IMR-90 (cell line): ENCODE results near the gene IRAK4. TPM values are rescaled to one million over a fixed set of nuclear protein-coding genes. Genes with fewer than 3 reads are reported as not detected.

Source experiments
- ATAC-seq: fragments of 200-7000 bp; cut with Tn5 transposase; 2 replicates; pipeline ENCODE4 v1.9.1; 2020; ENCODE audit warnings: low read depth, mild to moderate bottlenecking, moderate library complexity
- BruUV-seq: library from RNA; stranded (reverse); fragments of 400-500 nt; replicated peaks from 2 replicates; lab custom pipeline; 2021; lab: Mats Ljungman, UMichigan
- CTCF ChIA-PET: fragments of 300-600 bp; formaldehyde crosslinking; extraction: SDS; loops from one replicate; lab custom pipeline; 2021; ENCODE audit warnings: antibody characterized with exemption; lab: Yijun Ruan, JAX
- POLR2A ChIA-PET: fragments of 300-600 bp; sonication (Branson Sonifier 250); formaldehyde crosslinking; loops from one replicate; lab custom pipeline; 2022; ENCODE audit warnings: antibody characterized with exemption; ENCODE audit not compliant: unreplicated experiment; lab: Charles Lee
- DNase-seq: peaks from one replicate; pipeline ENCODE4 v3.0.0; 2013
- H2AFZ ChIP-seq: replicated peaks from 2 replicates; pipeline ENCODE3; 2013; ENCODE audit warnings: low read length, mild to moderate bottlenecking; ENCODE audit not compliant: poor library complexity
- H2AK5ac ChIP-seq: 2 replicates; pipeline ENCODE4 v1.6.1; 2013; ENCODE audit warnings: low read depth, low read length, inconsistent platforms
- H2AK9ac ChIP-seq: replicated peaks from 2 replicates; pipeline ENCODE3; 2013; ENCODE audit warnings: mild to moderate bottlenecking, low read depth, low read length, moderate library complexity; ENCODE audit not compliant: poor library complexity
- H2BK120ac ChIP-seq: 2 replicates; pipeline ENCODE4 v1.6.1; 2013; ENCODE audit warnings: low read depth, low read length, inconsistent platforms
- H2BK15ac ChIP-seq: 3 replicates; pipeline ENCODE4 v1.6.1; 2013; ENCODE audit warnings: low read depth, low read length, inconsistent platforms
- H2BK20ac ChIP-seq: 2 replicates; pipeline ENCODE4 v1.6.1; 2013; ENCODE audit warnings: low read depth, mild to moderate bottlenecking, inconsistent platforms, low read length, moderate library complexity
- H2BK5ac ChIP-seq: 2 replicates; pipeline ENCODE4 v1.6.1; 2013; ENCODE audit warnings: mild to moderate bottlenecking, low read depth, low read length, inconsistent platforms; ENCODE audit not compliant: poor library complexity, severe bottlenecking
- H3K14ac ChIP-seq: replicated peaks from 2 replicates; pipeline ENCODE4 v1.6.1; 2013; ENCODE audit warnings: low read depth, low read length, inconsistent platforms
- H3K18ac ChIP-seq: 2 replicates; pipeline ENCODE4 v1.6.1; 2013; ENCODE audit warnings: low read depth, low read length, control low read depth
- H3K23ac ChIP-seq: 2 replicates; pipeline ENCODE4 v1.6.1; 2013; ENCODE audit warnings: low read depth, low read length, inconsistent platforms
- H3K27ac ChIP-seq: 2 replicates; pipeline ENCODE4 v1.5.1; 2013; ENCODE audit warnings: mild to moderate bottlenecking, control low read depth, low read length; ENCODE audit not compliant: insufficient read depth
- H3K27me3 ChIP-seq: 2 replicates; pipeline ENCODE4 v1.6.1; 2013; ENCODE audit warnings: low read length; ENCODE audit not compliant: control insufficient read depth, insufficient read depth
- H3K36me3 ChIP-seq: 2 replicates; pipeline ENCODE4 v1.6.1; 2013; ENCODE audit warnings: low read length, mixed read lengths; ENCODE audit not compliant: control insufficient read depth, insufficient read depth
- H3K4ac ChIP-seq: 2 replicates; pipeline ENCODE4 v1.6.1; 2013; ENCODE audit warnings: low read depth, low read length, inconsistent platforms
- H3K4me1 ChIP-seq: 2 replicates; pipeline ENCODE4 v1.6.1; 2013; ENCODE audit warnings: low read length, mixed read lengths; ENCODE audit not compliant: control insufficient read depth, insufficient read depth
- H3K4me2 ChIP-seq: 2 replicates; pipeline ENCODE4 v1.6.1; 2013; ENCODE audit warnings: low read depth, mild to moderate bottlenecking, control low read depth, low read length, moderate library complexity
- H3K4me3 ChIP-seq: 2 replicates; pipeline ENCODE4 v1.5.1; 2013; ENCODE audit warnings: low read depth, mild to moderate bottlenecking, control low read depth, low read length, moderate library complexity; ENCODE audit not compliant: insufficient read depth
- H3K56ac ChIP-seq: 2 replicates; pipeline ENCODE4 v1.6.1; 2013; ENCODE audit warnings: low read length, inconsistent platforms; ENCODE audit not compliant: insufficient read depth; ENCODE audit errors: extremely low read depth
- H3K79me1 ChIP-seq, 2 experiments: 2 replicates each; pipeline ENCODE4 v1.6.1; 2013; ENCODE audit warnings: low read length in 2 of 2, inconsistent platforms in 1 of 2, low read depth in 1 of 2
- H3K9ac ChIP-seq: 2 replicates; pipeline ENCODE4 v1.6.1; 2013; ENCODE audit warnings: low read depth, low read length, control low read depth
- H3K9me1 ChIP-seq: 2 replicates; pipeline ENCODE4 v1.6.1; 2013; ENCODE audit warnings: low read length, inconsistent platforms; ENCODE audit not compliant: insufficient read depth
- H3K9me3 ChIP-seq: 2 replicates; pipeline ENCODE4 v1.6.1; 2013; ENCODE audit warnings: low read length; ENCODE audit not compliant: control insufficient read depth, insufficient read depth
- H4K20me1 ChIP-seq: 2 replicates; pipeline ENCODE4 v1.6.1; 2013; ENCODE audit warnings: low read length, inconsistent platforms; ENCODE audit not compliant: insufficient read depth
- H4K5ac ChIP-seq: 2 replicates; pipeline ENCODE4 v1.6.1; 2013; ENCODE audit warnings: mild to moderate bottlenecking, low read depth, low read length, control low read depth
- H4K8ac ChIP-seq, 2 experiments: 2 replicates each; pipeline ENCODE4 v1.6.1; 2013; ENCODE audit warnings: low read depth in 2 of 2, low read length in 2 of 2, control low read depth in 1 of 2, inconsistent platforms in 1 of 2
- H4K91ac ChIP-seq: 2 replicates; pipeline ENCODE4 v1.6.1; 2013; ENCODE audit warnings: low read depth, low read length, inconsistent platforms; ENCODE audit not compliant: insufficient read depth
- BHLHE40 ChIP-seq: fragments of 150-350 bp; IDR thresholded peaks from 2 replicates; pipeline ENCODE4 v1.6.1; 2016; ENCODE audit warnings: mild to moderate bottlenecking, low read depth, low read length
- CEBPB ChIP-seq: IDR thresholded peaks from 2 replicates; pipeline ENCODE4 v1.6.1; 2012; ENCODE audit warnings: low read depth, low read length, improper control_type of control experiment
- CHD1 ChIP-seq: IDR thresholded peaks from 2 replicates; pipeline ENCODE4 v1.6.1; 2012; ENCODE audit warnings: low read depth, low read length, improper control_type of control experiment
- MAFK ChIP-seq: IDR thresholded peaks from 2 replicates; pipeline ENCODE4 v1.6.1; 2012; ENCODE audit warnings: low read depth, low read length, improper control_type of control experiment
- MAZ ChIP-seq: IDR thresholded peaks from 2 replicates; pipeline ENCODE4 v1.6.1; 2012; ENCODE audit warnings: low read depth, mild to moderate bottlenecking, low read length, improper control_type of control experiment, moderate library complexity, borderline replicate concordance
- MXI1 ChIP-seq: IDR thresholded peaks from 2 replicates; pipeline ENCODE4 v1.6.1; 2012; ENCODE audit warnings: low read depth, mild to moderate bottlenecking, low read length, moderate library complexity, borderline replicate concordance
- NFE2L2 ChIP-seq: fragments of 150-350 bp; IDR thresholded peaks from 2 replicates; pipeline ENCODE4 v1.6.1; 2016; ENCODE audit warnings: low read depth, mild to moderate bottlenecking, low read length
- POLR2A ChIP-seq: IDR thresholded peaks from 2 replicates; pipeline ENCODE4 v1.6.1; 2012; ENCODE audit warnings: mild to moderate bottlenecking, low read depth, low read length
- RAD21 ChIP-seq: IDR thresholded peaks from 2 replicates; pipeline ENCODE4 v1.6.1; 2012; ENCODE audit warnings: low read length, improper control_type of control experiment
- RCOR1 ChIP-seq: IDR thresholded peaks from 2 replicates; pipeline ENCODE4 v1.6.1; 2012; ENCODE audit warnings: mild to moderate bottlenecking, low read length, improper control_type of control experiment; ENCODE audit not compliant: insufficient replicate concordance
- SMC3 ChIP-seq: fragments of 150-350 bp; IDR thresholded peaks from 2 replicates; pipeline ENCODE4 v1.6.1; 2016; ENCODE audit warnings: low read depth, mild to moderate bottlenecking, antibody characterized with exemption, low read length, moderate library complexity
- WGBS, 2 experiments: methylation state at CpG; one replicate each; pipeline versions ENCODE4 v1.1.5 to v1.1.7; 2013; ENCODE audit warnings: missing lambda C conversion rate in 2 of 2; ENCODE audit not compliant: insufficient read length in 1 of 2; ENCODE audit errors: extremely low coverage in 2 of 2; 5-methylcytosine and 5-hydroxymethylcytosine counted together
- dilution Hi-C: fragments of 300-500 bp; cut with HindIII; formaldehyde crosslinking; loops from one replicate; pipeline ENCODE4 v1.14.3; 2018; ENCODE audit warnings: low sequenced_read_pairs; ENCODE audit not compliant: unreplicated experiment
- in situ Hi-C: fragments of 300-500 bp; cut with MboI; formaldehyde crosslinking; loops from 3 replicates; pipeline ENCODE4 v1.14.3; 2019; ENCODE audit warnings: low sequenced_read_pairs, inconsistent platforms, mixed read lengths
- intact Hi-C: fragments of 100-400 bp; cut with micrococcal nuclease; formaldehyde crosslinking; loops from 2 replicates; pipeline ENCODE4 v1.10.0; 2022
- polyA plus RNA-seq, 3 experiments: library from polyadenylated mRNA; depleted of rRNA; stranded (reverse); fragments of >200 nt; gene quantifications; 2 replicates each; pipeline ENCODE4 v1.2.3, GENCODE V29; 2012; ENCODE audit warnings: low replicate concordance in 1 of 3
- total RNA-seq: library from RNA; depleted of rRNA; stranded (reverse); fragments of >200 nt; gene quantifications from 2 replicates; pipeline ENCODE4 v1.2.3, GENCODE V29; 2012
- TF ChIP-seq, protein P1 (sequence below): fragments of 150-350 bp; IDR thresholded peaks from 2 replicates; pipeline ENCODE4 v1.6.1; 2016; ENCODE audit warnings: low read depth, mild to moderate bottlenecking, low read length, moderate library complexity, borderline replicate concordance
- TF ChIP-seq, protein P2 (sequence below): fragments of 150-350 bp; IDR thresholded peaks from 2 replicates; pipeline ENCODE4 v1.6.1; 2017; ENCODE audit warnings: mild to moderate bottlenecking, antibody characterized with exemption, low read length, low read depth
- TF ChIP-seq, protein P3 (sequence below): conservative IDR thresholded peaks from 2 replicates; pipeline ENCODE4 v1.5.1; 2012; ENCODE audit warnings: mild to moderate bottlenecking, low read depth, low read length, improper control_type of control experiment

IRAK4 gene
- total and polyA plus RNA-seq, 2 of the 4 experiments (the other 2 are of a cell fraction) = 12.6 to 27.6 TPM

- H2BK5ac ChIP-seq = no peak overlapping the region
- ChIA-PET POLR2A (no interaction called here), CTCF (no interaction called here)
- TF ChIP-seq MAFK = no peak
- no peak for TF ChIP-seq POLR2A
- TF ChIP-seq BHLHE40 = no peak
- TF ChIP-seq CHD1 = no peak
- TF ChIP-seq CEBPB = no peak
- TF ChIP-seq, protein P1, sequence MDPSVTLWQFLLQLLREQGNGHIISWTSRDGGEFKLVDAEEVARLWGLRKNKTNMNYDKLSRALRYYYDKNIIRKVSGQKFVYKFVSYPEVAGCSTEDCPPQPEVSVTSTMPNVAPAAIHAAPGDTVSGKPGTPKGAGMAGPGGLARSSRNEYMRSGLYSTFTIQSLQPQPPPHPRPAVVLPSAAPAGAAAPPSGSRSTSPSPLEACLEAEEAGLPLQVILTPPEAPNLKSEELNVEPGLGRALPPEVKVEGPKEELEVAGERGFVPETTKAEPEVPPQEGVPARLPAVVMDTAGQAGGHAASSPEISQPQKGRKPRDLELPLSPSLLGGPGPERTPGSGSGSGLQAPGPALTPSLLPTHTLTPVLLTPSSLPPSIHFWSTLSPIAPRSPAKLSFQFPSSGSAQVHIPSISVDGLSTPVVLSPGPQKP = no peak
- TF ChIP-seq RCOR1 = no peak
- TF ChIP-seq MXI1 = no peak
- TF ChIP-seq MAZ = no peak
- TF ChIP-seq, protein P2, sequence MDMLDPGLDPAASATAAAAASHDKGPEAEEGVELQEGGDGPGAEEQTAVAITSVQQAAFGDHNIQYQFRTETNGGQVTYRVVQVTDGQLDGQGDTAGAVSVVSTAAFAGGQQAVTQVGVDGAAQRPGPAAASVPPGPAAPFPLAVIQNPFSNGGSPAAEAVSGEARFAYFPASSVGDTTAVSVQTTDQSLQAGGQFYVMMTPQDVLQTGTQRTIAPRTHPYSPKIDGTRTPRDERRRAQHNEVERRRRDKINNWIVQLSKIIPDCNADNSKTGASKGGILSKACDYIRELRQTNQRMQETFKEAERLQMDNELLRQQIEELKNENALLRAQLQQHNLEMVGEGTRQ = no peak
- TF ChIP-seq SMC3 = no peak
- TF ChIP-seq, protein P3, sequence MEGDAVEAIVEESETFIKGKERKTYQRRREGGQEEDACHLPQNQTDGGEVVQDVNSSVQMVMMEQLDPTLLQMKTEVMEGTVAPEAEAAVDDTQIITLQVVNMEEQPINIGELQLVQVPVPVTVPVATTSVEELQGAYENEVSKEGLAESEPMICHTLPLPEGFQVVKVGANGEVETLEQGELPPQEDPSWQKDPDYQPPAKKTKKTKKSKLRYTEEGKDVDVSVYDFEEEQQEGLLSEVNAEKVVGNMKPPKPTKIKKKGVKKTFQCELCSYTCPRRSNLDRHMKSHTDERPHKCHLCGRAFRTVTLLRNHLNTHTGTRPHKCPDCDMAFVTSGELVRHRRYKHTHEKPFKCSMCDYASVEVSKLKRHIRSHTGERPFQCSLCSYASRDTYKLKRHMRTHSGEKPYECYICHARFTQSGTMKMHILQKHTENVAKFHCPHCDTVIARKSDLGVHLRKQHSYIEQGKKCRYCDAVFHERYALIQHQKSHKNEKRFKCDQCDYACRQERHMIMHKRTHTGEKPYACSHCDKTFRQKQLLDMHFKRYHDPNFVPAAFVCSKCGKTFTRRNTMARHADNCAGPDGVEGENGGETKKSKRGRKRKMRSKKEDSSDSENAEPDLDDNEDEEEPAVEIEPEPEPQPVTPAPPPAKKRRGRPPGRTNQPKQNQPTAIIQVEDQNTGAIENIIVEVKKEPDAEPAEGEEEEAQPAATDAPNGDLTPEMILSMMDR = no peak
- TF ChIP-seq RAD21 = no peak
- TF ChIP-seq NFE2L2 = no peak
- intact Hi-C loops = no loop called here
- no CpG with 5 or more reads among the region's 2 CpGs for WGBS, 2 experiments
- no peak overlapping the region for H4K5ac ChIP-seq
- H3K14ac ChIP-seq = no peak overlapping the region
- no peak overlapping the region for H2BK20ac ChIP-seq
- H4K8ac ChIP-seq = no peak overlapping the region
- no peak overlapping the region for H2AK5ac ChIP-seq
- no peak overlapping the region for H3K56ac ChIP-seq
- no peaks in the 10 kb centered on the region for H3K27me3 ChIP-seq
- H3K23ac ChIP-seq = no peak overlapping the region
- no peak overlapping the region for H2BK120ac ChIP-seq
- DNase-seq (peak; percentile 21), ATAC-seq (peak; percentile 60)
- H3K79me1 ChIP-seq = peaks cover 2 to 3% of the 10 kb centered on the region in 2 experiments; a peak in 2 of 4 replicates
- dilution Hi-C loops = no loop called here
- no peak overlapping the region for H3K4me2 ChIP-seq
- H2BK15ac ChIP-seq = no peak overlapping the region
- H3K27ac ChIP-seq = no peak overlapping the region
- H3K18ac ChIP-seq = no peak overlapping the region
- in situ Hi-C loops = no loop called here
- H3K4me3 ChIP-seq = no peak overlapping the region
- no peak overlapping the region for H3K4ac ChIP-seq
- H4K91ac ChIP-seq = no peak overlapping the region
- no peak overlapping the region for H2AK9ac ChIP-seq
- H2AFZ ChIP-seq = no peak overlapping the region
- no peaks in the 10 kb centered on the region for H3K4me1 ChIP-seq
- no peaks in the 10 kb centered on the region for H3K9me3 ChIP-seq
- H4K20me1 ChIP-seq = no peaks in the 10 kb centered on the region; the same call in 1 of the 2 replicates
- no peaks in the 10 kb centered on the region for H3K9me1 ChIP-seq
- BruUV-seq = no TSS peak
- peaks cover 13% of the 10 kb centered on the region for H3K36me3 ChIP-seq
- no peak overlapping the region for H3K9ac ChIP-seq
Observed at GRCh38 chr12:43795716-43796280, 37.0 kb downstream of the IRAK4 start.
